T follicular helper cell (primary cell): ENCODE measurements around the gene ADAMTS2.
"Not testable (repeated sequence)": the region's sequence is repeated elsewhere in the genome, so short reads cannot be mapped to it uniquely, and the experiment has no call there.

Source experiments
- DNase-seq: peaks from one replicate; pipeline ENCODE4 v3.0.0-alpha.2; 2020; ENCODE audit warnings: low read depth

The ADAMTS2 gene

DNA sequence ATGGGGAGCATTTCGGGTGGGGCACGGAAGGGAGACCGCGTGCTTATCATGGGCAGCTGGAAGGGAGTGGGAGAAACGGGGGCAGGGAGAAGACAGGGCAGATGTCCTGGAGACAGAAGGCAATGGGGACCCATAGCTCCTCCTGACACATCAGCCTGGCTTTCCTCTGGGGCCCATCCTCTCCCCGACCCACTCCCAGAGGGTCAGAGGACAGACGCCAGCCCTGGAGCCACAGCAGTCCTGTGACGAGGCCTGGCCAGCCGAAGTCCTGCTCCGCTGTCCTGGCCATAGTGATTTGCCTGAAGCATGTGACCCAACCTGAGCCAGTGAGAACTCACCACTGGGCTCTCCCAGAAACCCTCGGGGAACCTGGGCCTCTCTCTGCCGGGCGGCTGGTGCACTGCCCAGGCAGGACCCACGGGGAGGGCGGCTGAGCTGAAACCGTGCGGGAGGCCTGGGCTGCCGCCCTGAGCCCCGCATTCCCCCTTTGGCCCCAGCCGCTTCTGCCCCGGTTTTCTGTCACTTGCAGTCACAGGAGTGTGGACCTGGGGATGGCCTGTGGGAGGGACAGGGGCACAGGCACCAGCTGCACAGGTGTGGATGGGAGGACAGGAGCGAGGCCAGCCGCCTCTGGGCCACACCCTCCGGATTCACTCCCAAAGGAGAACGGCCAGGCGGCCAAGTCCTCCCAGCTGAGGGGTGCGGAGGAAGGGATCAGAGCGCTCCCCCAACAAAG, 19.8 kb downstream of the ADAMTS2 start:
- no peak for DNase-seq

DNA sequence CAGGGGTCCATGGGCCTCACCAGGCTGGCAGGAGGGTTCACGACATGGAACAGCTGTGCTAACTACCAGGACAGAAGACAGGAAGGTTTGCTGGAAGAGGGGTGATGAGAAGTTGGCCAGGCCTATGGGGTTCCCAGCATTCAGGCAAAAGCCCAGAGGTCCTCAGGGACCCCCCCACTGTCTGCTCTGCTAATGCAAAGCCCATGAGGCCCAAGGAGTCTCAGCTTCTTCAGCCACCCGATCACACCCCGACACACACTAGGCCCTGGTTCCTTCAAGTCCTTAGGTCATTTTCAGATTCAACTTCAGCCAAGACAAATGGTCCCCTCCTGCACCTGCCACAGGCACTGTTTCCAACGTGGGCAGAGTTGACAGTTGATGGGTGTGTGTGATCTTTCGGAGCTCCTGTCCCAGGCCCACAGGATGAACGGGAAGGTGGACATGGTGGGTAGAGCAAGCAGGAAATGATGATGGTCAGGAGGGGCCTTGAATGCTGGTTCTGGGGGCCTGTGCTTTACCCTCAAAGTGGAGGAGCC, 20.4 kb downstream of the ADAMTS2 start:
- no peak for DNase-seq

DNA sequence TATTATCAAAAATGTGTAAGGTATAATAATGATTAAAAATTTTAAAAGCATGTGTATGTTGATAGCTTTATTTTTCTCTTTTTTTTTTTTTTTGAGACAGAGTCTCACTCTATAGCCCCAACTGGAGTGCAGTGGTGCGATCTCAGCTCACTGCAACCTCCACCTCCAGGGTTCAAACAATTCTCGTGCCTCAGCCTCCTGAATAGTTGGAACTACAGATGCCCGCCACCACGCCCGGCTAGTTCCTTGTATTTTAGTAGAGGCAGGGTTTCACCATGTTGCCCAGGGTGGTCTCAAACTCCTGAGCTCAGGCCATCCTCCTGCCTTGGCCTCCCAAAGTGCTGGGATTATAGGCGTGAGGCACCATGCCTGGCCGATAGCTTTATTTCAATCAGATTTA, 20.9 kb downstream of the ADAMTS2 start:
- DNase-seq: not testable (repeated sequence)

DNA sequence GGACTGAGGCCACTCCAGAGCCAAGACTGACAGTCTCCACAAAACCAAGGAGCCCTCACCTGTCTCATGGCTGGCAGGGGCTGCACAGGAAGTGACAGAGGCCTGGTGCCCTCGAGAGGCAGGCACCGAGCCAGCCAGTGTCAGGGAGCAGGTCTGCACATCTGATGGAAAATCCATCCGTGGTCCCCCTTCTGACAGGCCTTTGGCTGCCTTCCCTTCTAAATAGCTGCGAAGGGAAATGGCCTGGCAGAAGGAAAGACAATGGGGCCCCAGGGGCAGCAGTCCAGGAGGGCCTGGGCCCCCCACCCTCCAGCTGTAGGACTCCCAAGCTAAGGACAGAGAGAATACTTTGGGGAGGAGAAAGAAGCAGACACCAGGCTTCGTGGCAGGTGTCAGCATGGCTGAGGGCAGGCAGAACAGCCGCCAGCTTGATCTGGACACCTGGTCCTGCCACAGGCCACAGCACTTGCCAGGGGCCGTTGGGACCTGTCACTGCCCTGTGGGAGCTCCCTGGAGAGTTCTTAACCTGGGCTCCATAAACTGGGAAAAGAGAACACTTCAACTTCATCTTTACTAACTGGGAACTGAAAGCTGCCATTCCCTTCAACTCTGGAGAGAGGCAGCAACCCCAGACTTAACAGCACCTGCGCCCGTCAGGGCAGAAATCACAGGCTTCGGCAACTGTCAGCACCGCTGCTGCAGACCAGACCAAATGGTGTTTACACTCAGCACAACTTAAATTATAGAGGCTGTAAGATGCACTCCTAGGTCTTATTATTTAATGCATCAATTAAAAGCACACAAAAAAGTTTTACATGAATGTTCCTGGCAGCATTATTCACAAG, 22.0 kb downstream of the ADAMTS2 start:
- DNase-seq: no peak

DNA sequence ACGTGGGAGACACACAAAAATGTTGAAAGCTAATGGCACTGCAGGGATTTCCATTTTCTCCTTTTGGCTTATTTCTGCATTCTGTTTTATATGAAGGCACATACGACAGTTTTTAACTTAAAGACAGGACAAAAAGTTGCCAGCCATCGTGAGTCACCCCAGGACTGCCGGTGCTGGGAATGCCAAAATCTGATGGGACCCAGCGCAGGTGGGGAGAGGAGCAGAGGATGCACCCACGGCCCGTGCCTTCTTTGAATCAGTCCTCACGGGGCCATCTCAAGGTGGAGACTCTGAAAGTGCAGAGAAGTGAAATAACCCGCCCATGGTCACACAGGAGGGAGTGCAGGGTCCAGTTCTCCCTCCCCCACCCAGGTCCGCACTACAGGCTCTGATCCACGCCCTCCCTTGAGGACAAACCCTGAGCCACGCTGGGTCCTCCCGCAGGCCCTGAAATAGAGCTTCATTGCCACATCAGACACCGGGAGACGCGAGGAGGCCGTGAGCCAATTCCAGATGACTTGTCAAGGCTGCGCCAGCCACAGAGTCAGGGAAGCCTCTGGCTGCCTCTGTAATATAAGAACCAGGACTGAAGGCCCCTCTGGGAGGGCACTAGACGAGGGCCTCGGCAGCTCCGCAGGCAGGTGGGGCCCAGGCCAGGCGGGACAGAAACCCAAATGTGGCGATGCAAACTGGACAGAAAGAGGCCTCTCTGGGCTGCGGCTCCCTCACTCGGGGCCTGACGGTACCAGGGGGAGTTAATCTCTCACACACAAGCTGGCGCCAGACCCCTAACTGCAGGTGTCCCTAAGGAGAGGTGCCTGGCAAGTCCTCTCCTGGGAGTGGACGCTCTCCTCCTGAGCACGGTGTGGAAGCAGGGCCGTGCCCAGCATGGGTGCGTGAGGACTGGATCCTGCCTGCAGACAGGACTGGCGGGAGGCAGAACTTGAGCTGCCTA, 22.9 kb downstream of the ADAMTS2 start:
- no peak for DNase-seq

DNA sequence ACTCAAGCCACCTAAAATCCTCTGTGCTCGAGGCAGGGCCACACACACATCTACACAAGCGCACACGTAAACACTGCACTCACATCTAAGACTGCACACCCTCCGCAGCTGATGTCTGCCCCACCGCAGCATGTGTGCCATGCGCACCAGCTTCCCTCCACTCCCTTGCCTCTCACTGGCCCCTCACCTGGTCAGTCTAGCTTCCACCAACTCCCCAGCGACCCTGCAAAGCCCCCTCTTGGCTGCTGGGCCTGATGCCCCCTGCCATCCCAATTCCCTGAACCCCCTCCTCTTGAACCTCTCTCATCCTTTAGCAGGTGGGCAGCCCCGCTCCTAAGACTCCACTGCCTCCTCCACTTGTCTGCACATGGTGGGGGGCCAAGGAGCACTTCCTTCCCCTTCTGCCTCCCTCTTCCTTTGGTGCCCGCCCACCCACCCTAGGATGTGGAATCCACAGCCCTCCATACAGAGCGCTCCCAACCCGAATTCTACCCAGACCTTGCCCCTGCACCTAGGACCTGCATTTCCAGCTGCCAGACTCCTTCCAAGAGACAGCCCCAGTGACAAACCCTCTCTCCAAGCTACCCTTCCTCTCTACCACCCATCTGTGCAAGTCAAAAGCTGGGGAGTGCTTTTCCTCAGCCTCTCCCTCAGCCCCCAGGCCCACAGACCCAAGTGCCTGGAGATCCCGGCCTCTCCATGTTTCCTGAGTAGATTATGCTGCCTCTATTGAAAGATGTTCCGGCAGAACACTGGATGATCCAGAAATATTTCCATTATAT, 23.9 kb downstream of the ADAMTS2 start:
- DNase-seq: no peak

DNA sequence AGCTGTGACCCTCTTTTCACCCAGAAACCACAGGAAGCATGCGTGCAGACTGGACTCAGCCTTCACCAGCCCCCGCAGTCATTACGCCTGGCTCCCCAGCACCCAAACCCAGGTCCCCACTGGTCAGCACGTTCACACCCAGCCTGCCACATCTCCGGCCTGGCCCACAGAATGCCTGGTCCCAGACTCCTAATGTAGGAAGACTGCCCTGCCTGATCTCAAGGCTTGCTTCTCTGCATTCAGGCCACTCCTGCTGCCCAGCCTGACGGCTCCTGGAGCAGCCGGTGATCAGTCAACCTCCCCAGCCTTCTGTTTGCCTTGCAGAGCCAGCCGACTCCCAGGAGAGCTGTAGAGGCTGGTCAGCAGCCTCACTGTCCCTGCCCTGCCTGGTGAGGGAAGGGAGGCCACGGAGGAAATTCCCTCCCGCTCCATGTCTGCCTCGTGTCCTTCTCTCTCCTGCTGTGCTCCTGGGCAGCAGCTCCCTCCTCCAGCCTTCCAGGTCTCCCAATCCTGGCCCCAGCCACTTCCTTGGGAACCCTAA, 25.4 kb downstream of the ADAMTS2 start:
- no peak for DNase-seq

DNA sequence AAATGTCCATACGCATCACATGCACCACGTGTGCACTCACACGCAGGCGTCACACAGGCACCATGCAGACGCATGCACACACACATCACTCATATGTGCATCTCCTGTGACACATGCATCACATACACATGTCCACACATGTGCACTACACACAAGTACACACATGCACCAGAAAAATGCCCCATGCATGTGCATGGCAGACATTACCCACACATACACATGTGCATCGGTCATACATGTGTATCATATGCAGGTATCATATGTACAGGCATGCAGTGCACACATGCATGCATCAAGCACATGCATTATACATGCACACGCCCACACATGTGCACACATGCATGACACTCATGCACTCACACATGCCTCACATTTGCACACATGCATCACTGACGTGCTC, 26.1 kb downstream of the ADAMTS2 start:
- no peak for DNase-seq

DNA sequence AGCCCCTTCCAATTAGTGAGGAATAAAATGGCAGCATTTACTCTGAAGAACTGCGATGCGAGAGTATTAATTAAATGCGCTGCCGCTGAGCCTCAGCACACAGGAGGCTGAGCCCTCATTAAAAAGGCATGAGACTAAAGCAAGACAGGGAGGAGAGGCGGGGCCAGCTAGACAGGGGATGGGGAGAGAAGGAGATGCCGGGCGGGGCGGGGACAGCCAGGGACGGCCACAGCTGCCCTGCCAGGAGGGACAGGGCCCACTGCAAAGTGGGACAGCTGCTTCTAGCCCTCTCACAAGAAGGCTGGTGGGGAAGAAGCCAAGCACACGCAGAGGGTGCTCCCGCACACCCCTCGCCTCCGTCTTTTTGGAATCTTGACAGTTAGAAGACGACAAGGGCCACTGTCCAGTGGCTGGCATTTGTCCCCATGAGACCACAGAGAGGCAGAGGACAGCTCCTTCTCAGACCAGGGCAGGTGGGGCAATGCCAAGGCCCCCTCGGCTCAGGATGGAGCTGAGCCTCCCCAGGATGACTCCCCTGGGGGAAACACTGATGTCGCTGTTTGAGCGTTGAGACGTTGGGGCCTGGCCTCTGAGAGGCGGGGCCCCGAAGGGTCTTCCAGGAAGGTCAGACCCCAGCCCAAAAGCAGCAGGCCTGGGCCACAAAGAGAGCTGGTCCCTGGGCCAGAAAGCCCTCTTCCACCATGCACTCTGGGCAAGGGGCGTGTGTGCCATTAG, 26.9 kb downstream of the ADAMTS2 start:
- no peak for DNase-seq

DNA sequence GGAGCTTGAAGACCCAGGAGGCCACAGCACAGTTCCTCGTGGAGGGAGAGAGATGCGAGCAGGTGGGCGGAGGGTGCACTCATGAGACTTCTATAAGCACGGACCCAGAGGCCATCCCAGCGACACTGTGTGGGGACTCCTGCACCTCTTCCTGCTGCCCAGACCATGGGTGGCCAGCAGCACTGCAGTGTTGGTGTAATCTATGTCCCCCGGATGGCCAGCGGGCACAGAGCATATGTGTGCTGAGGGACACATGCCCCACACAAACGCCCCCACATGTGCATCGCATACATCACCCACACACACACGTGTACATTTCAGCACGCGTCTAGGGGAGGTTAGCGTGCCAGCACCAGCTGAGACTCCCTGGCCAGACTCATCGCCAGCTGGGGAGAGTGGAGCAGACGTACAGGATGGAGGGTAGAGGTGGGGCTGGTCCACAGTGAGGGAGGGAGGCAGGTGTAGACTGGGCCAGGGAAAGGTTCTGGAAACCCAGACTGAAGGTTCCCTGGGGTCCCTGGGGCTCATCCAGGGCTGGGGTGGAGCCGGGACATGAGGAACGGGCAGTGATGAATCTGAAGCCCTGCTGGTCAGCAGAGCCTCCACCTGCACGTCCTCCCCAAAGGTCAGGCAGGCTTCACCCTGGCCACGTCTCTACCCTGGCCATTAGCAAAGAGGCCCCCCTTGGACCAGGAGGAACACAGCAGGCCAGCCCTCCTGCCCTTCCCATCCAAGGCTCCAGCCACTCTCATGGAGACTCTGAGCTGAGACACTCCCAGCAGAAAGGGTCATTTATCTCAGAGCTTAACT, 27.6 kb downstream of the ADAMTS2 start:
- no peak for DNase-seq

DNA sequence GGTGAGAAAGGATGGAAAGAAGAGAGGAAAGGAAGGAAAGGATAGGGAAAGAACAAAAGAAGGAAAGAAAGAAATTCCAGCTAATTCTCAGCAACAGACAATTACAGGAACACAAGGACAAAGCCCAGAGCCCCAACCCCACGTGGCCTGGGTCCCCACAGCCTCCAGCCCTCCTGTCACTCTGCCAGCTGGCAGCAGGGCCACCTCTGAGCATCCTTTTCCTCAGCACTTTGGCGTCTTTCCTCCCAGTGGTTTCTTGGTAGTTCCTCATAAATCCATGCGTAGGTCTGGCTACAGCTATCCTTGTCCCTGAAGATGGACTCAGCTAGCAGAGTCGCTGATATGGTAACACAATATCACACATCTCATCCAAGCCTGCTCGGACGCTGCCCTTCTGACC, 28.3 kb downstream of the ADAMTS2 start:
- DNase-seq: no peak

DNA sequence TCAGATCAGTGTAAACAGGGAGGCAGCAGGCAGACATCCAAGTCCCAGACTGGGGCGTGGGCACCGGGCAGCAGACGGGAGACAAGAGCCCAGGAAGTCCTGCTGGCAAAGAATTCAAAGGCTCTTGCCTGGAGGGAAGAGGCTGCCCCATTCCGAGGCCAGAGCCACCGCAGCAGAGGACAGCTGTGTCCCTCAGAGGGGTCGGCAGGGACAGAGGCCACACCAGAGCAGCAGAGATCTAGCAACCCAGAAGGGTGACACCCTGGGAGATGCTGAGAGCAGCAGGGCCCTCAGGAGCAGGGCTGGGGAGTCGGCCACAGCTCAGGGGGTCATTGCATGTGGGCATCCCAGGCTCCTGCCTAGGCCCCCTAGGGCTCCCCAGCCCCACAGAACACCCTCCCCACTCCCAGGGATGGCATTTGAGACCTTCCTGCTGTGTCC, 29.1 kb downstream of the ADAMTS2 start:
- no peak for DNase-seq

DNA sequence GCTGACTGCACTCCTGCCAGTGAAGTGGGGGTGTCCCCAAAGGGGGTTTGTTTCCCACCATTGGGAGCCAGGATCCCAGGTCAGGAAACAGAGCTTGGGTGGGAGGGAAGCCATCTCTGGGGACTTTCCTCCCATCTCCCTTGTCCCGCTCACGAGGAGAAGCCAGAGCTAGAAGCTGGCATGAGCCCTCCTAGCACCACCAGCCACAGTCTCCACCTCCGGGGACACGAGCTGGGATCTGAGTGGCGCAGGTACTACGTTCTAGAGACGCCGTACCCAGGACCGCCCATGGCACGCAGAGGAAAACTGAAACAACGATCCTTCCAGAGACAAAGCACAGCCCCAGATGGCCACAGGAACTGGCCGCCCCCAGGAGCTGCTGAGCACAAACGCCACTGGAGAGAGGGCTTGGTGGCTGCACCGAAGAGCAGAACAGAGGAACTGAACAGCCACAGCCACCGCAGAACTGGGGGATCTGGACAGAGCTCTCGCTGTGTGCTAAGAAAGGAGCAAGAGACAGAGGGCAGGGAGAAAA, 29.8 kb downstream of the ADAMTS2 start:
- no peak for DNase-seq

DNA sequence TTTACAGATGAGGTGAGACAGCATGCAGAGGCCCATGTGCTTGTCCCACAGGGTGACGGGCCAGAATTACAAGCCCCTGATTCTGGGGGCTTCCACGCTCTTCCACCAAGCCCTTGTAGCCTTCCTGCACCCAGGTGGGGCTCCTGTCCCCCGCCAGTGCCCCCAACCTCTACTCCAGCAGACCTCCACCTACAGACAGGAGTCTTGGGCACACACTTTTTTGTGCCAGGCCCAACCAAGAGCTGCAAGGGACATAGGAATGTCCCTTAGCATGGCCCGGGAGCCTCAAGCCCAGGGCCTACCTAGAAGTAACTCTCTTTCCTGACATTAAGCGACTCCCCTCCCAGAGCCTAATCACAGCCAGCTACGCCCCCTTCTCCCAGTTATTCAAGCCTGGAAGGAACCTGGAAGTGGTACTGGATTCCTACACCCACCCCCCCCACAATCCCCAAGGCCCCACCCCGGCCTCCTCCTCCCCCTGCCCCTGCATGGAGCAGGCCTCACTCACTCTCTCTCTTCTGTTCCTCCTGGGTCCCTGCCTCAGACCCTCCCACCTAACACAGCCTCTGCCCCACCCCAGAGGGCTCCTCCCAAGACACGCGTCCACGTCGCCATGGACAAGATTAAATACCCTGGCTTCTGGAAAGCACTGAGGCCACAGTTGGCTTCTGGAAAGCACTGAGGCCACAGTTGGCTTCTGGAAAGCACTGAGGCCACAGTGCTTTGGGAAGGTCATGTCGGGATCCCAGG, 30.5 kb downstream of the ADAMTS2 start:
- DNase-seq: no peak

DNA sequence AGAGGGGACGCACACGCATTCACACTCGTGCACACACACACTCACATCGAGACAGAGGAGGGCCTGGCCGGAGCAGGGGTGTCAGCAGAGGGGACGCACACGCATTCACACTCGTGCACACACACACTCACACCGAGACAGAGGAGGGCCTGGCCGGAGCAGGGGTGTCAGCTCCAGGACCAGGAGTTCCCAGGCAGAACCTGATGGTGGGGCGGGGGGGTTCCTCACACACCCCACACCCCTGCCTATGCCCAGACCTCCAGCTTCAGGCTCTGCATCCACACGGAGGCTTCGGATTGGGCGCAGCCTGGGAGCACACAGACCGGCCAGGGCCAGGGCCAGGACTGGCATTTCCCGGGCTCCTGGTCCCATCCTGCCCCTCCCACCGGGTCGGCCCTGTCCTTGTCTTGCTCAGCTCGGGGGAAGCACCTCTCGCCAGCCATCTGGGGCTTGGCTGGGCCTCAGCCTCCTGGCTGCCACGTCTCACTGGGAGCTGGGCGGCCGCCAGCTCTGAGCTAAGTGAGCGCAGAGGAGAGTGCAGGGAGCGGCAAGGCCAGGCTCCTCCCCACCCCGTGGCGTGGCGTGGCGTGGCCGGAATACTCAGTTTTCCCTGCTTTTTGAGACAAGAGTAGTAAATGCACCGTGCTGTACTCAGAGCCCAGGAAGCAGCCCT, 31.3 kb downstream of the ADAMTS2 start:
- no peak for DNase-seq

DNA sequence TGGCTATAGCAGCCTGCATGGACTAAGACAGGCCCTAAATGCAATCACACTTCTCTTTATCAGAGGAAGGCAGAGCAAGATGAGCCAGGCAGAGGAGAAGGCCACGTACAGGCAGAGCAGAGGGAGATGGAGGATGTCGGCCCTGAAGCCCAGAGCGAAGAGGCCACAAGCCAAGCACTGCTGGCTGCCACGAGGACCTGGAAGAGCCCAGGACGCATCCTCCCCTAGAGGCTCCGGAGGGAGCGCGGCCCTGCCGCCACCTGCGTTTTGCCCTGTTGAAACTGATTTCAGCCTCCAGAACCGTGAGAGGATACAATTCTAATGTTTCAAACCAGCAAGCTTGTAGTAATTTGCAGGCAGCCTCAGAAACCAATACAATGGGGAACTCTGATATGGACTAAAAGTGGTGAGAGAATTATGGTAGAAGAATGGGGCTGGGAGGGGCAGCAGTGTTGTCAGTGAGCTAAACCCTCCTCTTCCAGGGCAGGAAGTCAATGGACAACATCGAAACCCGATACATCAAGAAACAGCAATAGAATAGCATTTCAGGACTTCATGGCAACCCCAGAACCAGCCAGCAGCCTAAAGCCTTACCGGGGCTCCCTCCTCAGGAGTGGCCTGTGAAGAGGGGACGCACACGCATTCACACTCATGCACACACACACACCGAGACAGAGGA, 32.6 kb downstream of the ADAMTS2 start:
- no peak for DNase-seq

DNA sequence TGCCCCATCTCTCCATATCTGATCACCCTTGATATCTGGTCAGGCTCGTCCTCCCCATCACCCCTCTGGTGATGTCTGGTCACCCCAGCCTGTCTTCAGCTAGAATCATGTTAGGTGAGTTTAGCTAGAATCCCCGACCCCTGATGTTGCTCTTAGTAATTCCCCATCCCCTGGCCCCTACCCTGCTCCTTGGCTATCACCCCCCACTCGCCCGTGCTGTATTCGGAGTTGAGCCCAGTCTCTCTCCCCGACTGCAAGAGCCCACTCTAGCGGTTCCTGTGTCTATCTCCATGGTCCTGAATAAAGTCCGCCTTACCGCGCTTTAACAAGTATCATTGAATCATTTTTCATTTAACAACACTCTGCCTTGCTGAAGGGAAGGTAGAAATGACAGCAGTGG, 33.7 kb downstream of the ADAMTS2 start:
- no peak for DNase-seq
